Calu3 (cell line): ENCODE measurements around the gene RUNX2. TPM values are rescaled to one million over a fixed set of nuclear protein-coding genes. Genes with fewer than 3 reads are reported as not detected.

Experiments used
- BruUV-seq: library from RNA; stranded (reverse); fragments of 400-500 nt; replicated peaks from 2 replicates; lab custom pipeline; 2021; lab: Mats Ljungman, UMichigan
- CTCF ChIA-PET: fragments of 300-600 bp; sonication (Branson Sonifier 250); formaldehyde crosslinking; loops from one replicate; lab custom pipeline; 2022; ENCODE audit warnings: antibody characterized with exemption; lab: Charles Lee
- DNase-seq: peaks from one replicate; pipeline ENCODE4 v3.0.0; 2022
- H3K27ac Mint-ChIP-seq: one replicate; pipeline ENCODE4 v1.8.0; 2022; ENCODE audit warnings: mixed read lengths; ENCODE audit not compliant: unreplicated experiment
- H3K27me3 Mint-ChIP-seq: one replicate; pipeline ENCODE4 v1.8.0; 2022; ENCODE audit warnings: mixed read lengths; ENCODE audit not compliant: unreplicated experiment
- H3K36me3 Mint-ChIP-seq: one replicate; pipeline ENCODE4 v1.8.0; 2022; ENCODE audit warnings: mild to moderate bottlenecking, moderate library complexity, mixed read lengths; ENCODE audit not compliant: insufficient read depth, unreplicated experiment
- H3K4me1 Mint-ChIP-seq: one replicate; pipeline ENCODE4 v1.8.0; 2022; ENCODE audit warnings: mild to moderate bottlenecking, low read depth, mixed read lengths; ENCODE audit not compliant: unreplicated experiment
- H3K4me3 Mint-ChIP-seq: one replicate; pipeline ENCODE4 v1.8.0; 2022; ENCODE audit warnings: mild to moderate bottlenecking, low read depth, moderate library complexity, mixed read lengths; ENCODE audit not compliant: unreplicated experiment
- H3K9me3 Mint-ChIP-seq: one replicate; pipeline ENCODE4 v1.8.0; 2022; ENCODE audit warnings: low read depth, mixed read lengths; ENCODE audit not compliant: unreplicated experiment
- intact Hi-C: fragments of 100-400 bp; cut with micrococcal nuclease; formaldehyde crosslinking; loops from one replicate; pipeline ENCODE4 v1.10.0; 2022; ENCODE audit not compliant: unreplicated experiment
- total RNA-seq: library from RNA; stranded (reverse); gene quantifications from 2 replicates; pipeline ENCODE4 v1.2.3, GENCODE V29; 2022
- TF ChIP-seq, protein P1 (sequence below): fragments of 200-600 bp; IDR thresholded peaks from one replicate; pipeline ENCODE4 v1.8.0; 2022; ENCODE audit warnings: antibody characterized with exemption; ENCODE audit not compliant: unreplicated experiment

RUNX2 gene
- total RNA-seq, 1 experiment from 2014 or later = 0.54 TPM

DNA sequence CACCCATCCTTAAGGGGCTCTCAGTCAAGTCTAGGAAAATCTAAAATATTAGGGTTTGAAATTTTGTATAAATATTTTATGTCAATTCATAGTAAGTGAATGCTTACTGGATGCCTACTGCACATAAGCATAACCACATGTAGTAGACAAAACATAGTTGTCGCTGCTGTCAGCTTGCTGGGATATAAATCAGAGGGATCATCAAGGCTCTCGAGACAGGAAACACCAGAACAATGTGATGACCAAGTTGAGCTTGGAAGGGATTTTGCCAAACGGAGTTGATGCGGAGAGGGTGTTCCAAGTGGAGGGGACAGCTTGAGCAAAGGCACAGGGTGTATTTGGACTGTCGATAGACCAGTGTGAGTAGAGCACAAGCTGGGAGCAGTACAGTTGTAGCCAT is 155.4 kb downstream of the RUNX2 start:
- Mint-ChIP-seq H3K9me3 (no peaks in the 10 kb centered on the region), H3K27ac (no peak overlapping the region), H3K4me1 (no peaks in the 10 kb centered on the region), H3K27me3 (no peaks in the 10 kb centered on the region), H3K36me3 (no peaks in the 10 kb centered on the region), H3K4me3 (no peak overlapping the region)
- TF ChIP-seq, protein P1, sequence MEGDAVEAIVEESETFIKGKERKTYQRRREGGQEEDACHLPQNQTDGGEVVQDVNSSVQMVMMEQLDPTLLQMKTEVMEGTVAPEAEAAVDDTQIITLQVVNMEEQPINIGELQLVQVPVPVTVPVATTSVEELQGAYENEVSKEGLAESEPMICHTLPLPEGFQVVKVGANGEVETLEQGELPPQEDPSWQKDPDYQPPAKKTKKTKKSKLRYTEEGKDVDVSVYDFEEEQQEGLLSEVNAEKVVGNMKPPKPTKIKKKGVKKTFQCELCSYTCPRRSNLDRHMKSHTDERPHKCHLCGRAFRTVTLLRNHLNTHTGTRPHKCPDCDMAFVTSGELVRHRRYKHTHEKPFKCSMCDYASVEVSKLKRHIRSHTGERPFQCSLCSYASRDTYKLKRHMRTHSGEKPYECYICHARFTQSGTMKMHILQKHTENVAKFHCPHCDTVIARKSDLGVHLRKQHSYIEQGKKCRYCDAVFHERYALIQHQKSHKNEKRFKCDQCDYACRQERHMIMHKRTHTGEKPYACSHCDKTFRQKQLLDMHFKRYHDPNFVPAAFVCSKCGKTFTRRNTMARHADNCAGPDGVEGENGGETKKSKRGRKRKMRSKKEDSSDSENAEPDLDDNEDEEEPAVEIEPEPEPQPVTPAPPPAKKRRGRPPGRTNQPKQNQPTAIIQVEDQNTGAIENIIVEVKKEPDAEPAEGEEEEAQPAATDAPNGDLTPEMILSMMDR = no peak
- DNase-seq = no peak
- BruUV-seq = no TSS peak
- intact Hi-C loops = no loop called here
- CTCF ChIA-PET = interaction anchor here (0.6 to 1.5 kb wide), 2 partner anchors 14 to 1612 kb away, joined by 3 read pairs; no protein-coding TSS in a partner anchor

DNA sequence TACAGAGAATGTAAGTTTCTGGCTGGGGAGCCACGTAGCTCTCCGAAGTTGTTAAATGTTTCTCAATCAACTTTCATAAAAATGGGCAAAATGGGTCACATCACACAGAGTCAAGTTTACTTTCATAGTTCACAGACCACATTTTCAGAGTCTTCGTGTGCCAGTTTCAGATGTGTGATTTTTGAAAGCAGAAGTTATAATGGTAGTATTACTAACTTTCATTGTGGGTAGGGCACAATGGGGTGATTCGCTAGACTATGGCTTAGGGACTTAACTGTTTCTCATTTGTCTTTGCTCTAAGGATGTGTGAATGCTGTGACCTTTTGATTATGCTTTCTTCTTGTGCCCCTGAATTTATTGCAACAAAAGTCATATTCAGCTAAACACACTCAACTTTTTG is 158.6 kb downstream of the RUNX2 start:
- intact Hi-C loops = no loop called here
- BruUV-seq = no TSS peak
- Mint-ChIP-seq H3K27ac (no peak overlapping the region), H3K27me3 (no peaks in the 10 kb centered on the region), H3K4me1 (peaks cover 7% of the 10 kb centered on the region), H3K36me3 (no peaks in the 10 kb centered on the region), H3K9me3 (no peaks in the 10 kb centered on the region), H3K4me3 (no peak overlapping the region)
- DNase-seq = no peak
- CTCF ChIA-PET = no interaction called here
- TF ChIP-seq, protein P1 = no peak

DNA sequence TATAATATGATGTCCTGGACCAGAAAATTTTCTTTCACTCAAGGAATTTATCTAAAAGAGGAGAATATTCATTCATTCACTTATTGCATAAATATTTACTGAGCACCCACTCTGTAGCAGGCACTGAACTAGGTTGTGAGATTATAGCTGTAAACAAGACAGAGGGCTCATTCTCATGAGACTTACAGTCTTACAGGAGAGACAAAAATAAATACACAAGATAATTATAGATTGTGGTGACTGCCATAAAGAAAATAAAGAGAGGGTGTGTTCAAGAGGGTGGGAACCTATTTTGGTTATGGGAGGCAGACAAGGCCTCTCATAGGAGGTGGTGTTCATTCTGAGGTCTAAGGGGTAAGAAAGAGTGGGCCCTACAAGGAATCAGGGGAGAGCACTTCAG is 159.5 kb downstream of the RUNX2 start:
- intact Hi-C loops = no loop called here
- Mint-ChIP-seq H3K4me1 (peaks cover 7% of the 10 kb centered on the region), H3K36me3 (no peaks in the 10 kb centered on the region), H3K27me3 (no peaks in the 10 kb centered on the region), H3K9me3 (no peaks in the 10 kb centered on the region), H3K27ac (no peak overlapping the region), H3K4me3 (no peak overlapping the region)
- BruUV-seq = no TSS peak
- DNase-seq = no peak
- CTCF ChIA-PET = no interaction called here
- TF ChIP-seq, protein P1 = no peak

DNA sequence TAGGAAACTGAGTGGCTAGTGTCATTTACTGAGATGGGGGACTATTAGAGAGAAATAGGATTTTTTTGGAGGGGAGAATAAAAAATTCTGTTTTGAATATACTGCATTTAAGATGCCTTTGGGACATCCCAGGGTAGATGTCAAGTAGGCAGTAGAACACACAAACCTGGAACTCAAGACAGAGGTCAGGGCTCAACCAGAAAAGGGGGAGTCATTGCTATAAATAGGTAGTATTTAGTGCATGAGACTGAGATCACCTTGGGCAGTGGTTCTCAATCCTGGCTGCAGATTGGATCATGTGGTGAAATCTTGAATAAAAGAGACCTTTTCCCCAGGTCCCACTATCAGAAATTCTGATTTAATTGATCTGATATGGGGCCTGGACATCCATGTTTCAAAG is 160.1 kb downstream of the RUNX2 start:
- intact Hi-C loops = no loop called here
- H3K27ac Mint-ChIP-seq = no peak overlapping the region
- no TSS peak for BruUV-seq
- no peak overlapping the region for H3K4me3 Mint-ChIP-seq
- TF ChIP-seq, protein P1 = no peak
- CTCF ChIA-PET = no interaction called here
- H3K27me3 Mint-ChIP-seq = no peaks in the 10 kb centered on the region
- H3K9me3 Mint-ChIP-seq = no peaks in the 10 kb centered on the region
- peaks cover 7% of the 10 kb centered on the region for H3K4me1 Mint-ChIP-seq
- no peak for DNase-seq
- H3K36me3 Mint-ChIP-seq = no peaks in the 10 kb centered on the region
